Pancreas (tissue), 10 donors: ENCODE data around the gene SP6. TPM values are rescaled to one million over a fixed set of nuclear protein-coding genes. Genes with fewer than 3 reads are reported as not detected.

ENCODE experiments used
- ATAC-seq, 4 donors: fragments of 200-7000 bp; cut with Tn5 transposase; one replicate each; pipeline versions ENCODE4 v1.8.0 to v1.9.1; 2020; ENCODE audit warnings: mild to moderate bottlenecking in 4 of 4, moderate library complexity in 4 of 4
- DNase-seq, 6 donors: peaks; one replicate each; pipeline ENCODE4 v3.0.0-alpha.2; 2020
- FAIRE-seq: peaks from 2 replicates; lab custom pipeline; 2012; peaks lifted over from hg19 to GRCh38; lab: Jason Lieb, UNC
- H3K27ac ChIP-seq, 4 donors: fragments of 200-600 bp; sonication (generic); 1 replicate in 3 of 4; 2 replicates in 1 of 4; pipeline versions ENCODE4 v1.5.0 to v1.8.0; 2020
- H3K27me3 ChIP-seq, 4 donors: fragments of 200-600 bp; one replicate each; pipeline ENCODE4 v1.8.0; 2021
- H3K36me3 ChIP-seq, 3 donors: fragments of 200-600 bp; sonication (generic) in 1 of 3; one replicate each; pipeline versions ENCODE4 v1.5.0 to v1.8.0; 2020 to 2021
- H3K4me1 ChIP-seq, 3 donors: fragments of 200-600 bp; one replicate each; pipeline ENCODE4 v1.8.0; 2021
- H3K4me3 ChIP-seq, 4 donors: fragments of 200-600 bp; sonication (generic) in 2 of 4; one replicate each; pipeline versions ENCODE4 v1.5.0 to v1.8.0; 2020 to 2021
- H3K9me3 ChIP-seq, 4 donors: fragments of 200-600 bp; one replicate each; pipeline ENCODE4 v1.8.0; 2021
- WGBS, 2 donors: extraction: QIAGEN DNeasy Blood & Tissue Kit; methylation state at CpG; one replicate each; pipeline ENCODE4 v1.1.7; 2013; 5-methylcytosine and 5-hydroxymethylcytosine counted together
- intact Hi-C, 3 donors: fragments of 100-400 bp; cut with DNase I; formaldehyde crosslinking; loops; one replicate each; pipeline versions ENCODE4 v1.11.1 to v1.14.2; 2022
- polyA plus RNA-seq, 2 donors: library from polyadenylated mRNA; stranded (reverse); fragments of 200-250 nt; gene quantifications; one replicate each; pipeline ENCODE4 v1.2.3, GENCODE V29; 2013
- total RNA-seq, 6 donors: library from RNA; stranded (reverse); fragmentation: NEBNext Ultra II Directional in 4 of 6; extraction: Animal tissue kit (Norgen Biotek cat#: 25700) in 4 of 6; gene quantifications; one replicate each; pipeline versions ENCODE4 v1.2.1 to v1.2.4, GENCODE V29; 2021 to 2023
- TF ChIP-seq, protein P1 (sequence below), 4 donors: fragments of 200-600 bp; sonication (generic) in 3 of 4; IDR thresholded peaks; one replicate each; pipeline versions ENCODE4 v1.5.0 to v1.8.0; 2021; ENCODE audit warnings: antibody characterized with exemption in 4 of 4
- donor health status: healthy with polysubstance abuse.
- donor health status: DM: no; HTN: no; CAD: no; lungs with moderate emphysema.
- donor health status: DM: no; HTN: no; CAD: no.
- donor health status: control.
- donor health status: control.
- donor health status: Bipolar disorder and iron deficiency.
- donor health status: DM: yes; HTN: yes; CAD: no.
- donor health status: DM: no; HTN: no; CAD: no.
- donor health status: DM: no; HTN: no; CAD: no.
- donor health status: DM: yes; HTN: yes; CAD: no.

Gene SP6
- total and polyA plus RNA-seq, 8 donors, result 0.12 to 0.56 (median 0.22) TPM

DNA sequence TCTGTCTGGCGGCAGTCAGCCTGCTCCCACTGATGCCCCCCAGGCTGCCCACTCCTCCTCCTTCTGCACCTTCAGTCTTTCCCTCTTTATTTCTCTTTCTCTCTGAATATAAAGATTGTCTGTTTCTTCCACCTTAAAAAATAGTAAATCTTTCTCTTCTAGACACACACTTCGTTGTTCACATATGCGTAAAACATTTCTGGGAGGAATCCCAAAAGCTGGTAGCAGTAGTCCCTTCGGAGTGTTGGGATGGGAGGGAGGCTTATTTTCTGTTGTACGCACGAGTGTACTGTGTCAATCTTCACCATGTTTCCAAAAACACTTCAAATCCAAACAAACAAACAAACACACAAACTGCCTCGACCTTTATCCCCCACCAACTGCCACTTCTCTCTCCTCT is 39.3 kb downstream of the SP6 start:
- H3K4me1 ChIP-seq, result peaks cover 28 to 36% (median 35%) of the 10 kb centered on the region in 3 donors
- H3K9me3 ChIP-seq, result no peaks in the 10 kb centered on the region
- no peaks in the 10 kb centered on the region for H3K27me3 ChIP-seq
- no peak for FAIRE-seq
- peaks cover 0 to 43% (median 17%) of the 10 kb centered on the region in 3 donors for H3K36me3 ChIP-seq
- H3K4me3 ChIP-seq, result no peak overlapping the region
- ATAC-seq, result no peak
- DNase-seq, result no peak
- TF ChIP-seq, protein P1, sequence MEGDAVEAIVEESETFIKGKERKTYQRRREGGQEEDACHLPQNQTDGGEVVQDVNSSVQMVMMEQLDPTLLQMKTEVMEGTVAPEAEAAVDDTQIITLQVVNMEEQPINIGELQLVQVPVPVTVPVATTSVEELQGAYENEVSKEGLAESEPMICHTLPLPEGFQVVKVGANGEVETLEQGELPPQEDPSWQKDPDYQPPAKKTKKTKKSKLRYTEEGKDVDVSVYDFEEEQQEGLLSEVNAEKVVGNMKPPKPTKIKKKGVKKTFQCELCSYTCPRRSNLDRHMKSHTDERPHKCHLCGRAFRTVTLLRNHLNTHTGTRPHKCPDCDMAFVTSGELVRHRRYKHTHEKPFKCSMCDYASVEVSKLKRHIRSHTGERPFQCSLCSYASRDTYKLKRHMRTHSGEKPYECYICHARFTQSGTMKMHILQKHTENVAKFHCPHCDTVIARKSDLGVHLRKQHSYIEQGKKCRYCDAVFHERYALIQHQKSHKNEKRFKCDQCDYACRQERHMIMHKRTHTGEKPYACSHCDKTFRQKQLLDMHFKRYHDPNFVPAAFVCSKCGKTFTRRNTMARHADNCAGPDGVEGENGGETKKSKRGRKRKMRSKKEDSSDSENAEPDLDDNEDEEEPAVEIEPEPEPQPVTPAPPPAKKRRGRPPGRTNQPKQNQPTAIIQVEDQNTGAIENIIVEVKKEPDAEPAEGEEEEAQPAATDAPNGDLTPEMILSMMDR (IDR thresholded peaks at IDR 0.05), result no peak
- peak overlapping the region in 3 of 4 donors; percentile 52 to 79 (median 73) for H3K27ac ChIP-seq
- intact Hi-C loops, result no loop called here
- WGBS, 2 donors, result 45 to 64% methylated on average over 7 of the region's 7 CpGs

DNA sequence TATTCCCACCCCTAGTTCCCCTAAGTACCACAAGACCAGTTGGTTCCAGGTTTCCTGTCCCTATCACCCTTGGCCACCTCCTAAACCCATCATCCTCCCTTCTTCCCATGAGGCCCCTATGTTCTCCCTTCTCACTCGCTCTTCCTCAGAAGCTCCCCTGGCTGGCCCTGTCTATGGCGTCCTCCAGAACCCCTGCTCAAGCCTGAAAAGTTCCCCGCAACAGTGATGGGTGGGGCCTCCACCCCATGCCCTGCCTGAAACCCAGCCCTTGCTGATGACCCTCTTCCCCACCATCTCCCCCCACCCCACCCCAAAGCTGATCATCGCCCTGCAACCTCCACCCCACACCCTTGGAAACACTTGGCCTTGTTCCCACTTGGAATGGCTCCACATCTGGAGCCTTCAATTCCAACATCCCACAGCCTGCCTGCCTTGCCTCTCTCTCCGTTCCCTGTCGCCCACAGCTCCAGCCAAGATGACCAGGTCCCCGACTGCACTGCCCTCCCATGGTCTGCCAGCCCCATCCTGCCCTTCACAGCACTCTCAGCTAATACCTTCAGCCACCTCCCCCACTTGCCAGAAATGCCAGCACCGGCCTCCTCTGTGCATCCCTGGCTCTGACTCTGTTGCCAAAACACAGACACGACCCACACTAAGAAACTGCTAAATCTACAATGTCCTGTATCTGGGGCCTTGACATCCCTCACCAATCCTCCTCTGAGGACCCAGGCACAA is 39.9 kb downstream of the SP6 start:
- TF ChIP-seq, protein P1 (IDR thresholded peaks at IDR 0.05), result no peak
- intact Hi-C loops, result no loop called here
- peak in 4 of 6 donors; percentile 39 to 69 (median 52) for DNase-seq
- ATAC-seq, result peak; percentile 3 to 27 (median 10)
- H3K27me3 ChIP-seq, result no peaks in the 10 kb centered on the region
- no peak for FAIRE-seq
- peak overlapping the region; percentile 52 to 79 (median 68) for H3K27ac ChIP-seq
- peaks cover 28 to 36% (median 35%) of the 10 kb centered on the region in 3 donors for H3K4me1 ChIP-seq
- WGBS, 2 donors, result 23 to 27% methylated on average over 9 of the region's 9 CpGs
- peaks cover 0 to 39% (median 11%) of the 10 kb centered on the region in 3 donors for H3K36me3 ChIP-seq
- no peaks in the 10 kb centered on the region for H3K9me3 ChIP-seq
- no peak overlapping the region for H3K4me3 ChIP-seq

DNA sequence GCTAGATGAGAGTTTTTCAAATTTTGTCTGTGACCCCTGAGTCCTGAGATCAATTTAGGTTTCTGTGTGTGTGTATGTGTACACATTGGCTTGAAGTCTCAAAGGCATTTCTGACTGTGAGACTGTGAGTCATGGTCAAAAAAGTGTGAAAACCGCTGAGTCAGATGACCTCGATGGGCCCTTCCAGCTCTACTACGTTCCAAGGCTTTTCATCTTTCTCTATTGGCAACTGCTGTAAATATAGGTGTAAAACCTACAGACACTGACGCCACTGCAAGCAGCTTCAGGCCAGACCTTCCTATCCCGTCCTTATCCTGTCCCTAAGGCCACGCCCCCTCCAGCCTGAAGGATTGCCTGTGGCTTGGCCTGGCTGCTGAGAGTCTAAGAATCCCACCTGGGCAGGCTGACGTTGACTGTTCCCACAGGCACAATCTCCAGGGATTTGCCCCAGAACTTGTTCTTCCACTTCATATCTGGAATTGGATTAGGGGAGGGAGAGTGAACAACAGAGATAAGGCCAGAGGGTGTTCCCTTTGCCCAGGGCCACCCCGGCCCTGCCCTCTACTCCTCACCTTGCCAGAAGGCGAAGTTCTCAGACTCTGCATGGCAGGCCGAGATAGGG is 40.7 kb downstream of the SP6 start:
- Histone ChIP-seq H3K4me3 (no peak overlapping the region), H3K4me1 (peaks cover 28 to 36% (median 35%) of the 10 kb centered on the region in 3 donors), H3K36me3 (peaks cover 0 to 32% (median 11%) of the 10 kb centered on the region in 3 donors), H3K27me3 (no peaks in the 10 kb centered on the region), H3K27ac (peak overlapping the region; percentile 52 to 79 (median 68)), H3K9me3 (no peaks in the 10 kb centered on the region)
- intact Hi-C loops, result no loop called here
- WGBS, 2 donors, result 8 to 13% methylated on average over 10 of the region's 10 CpGs
- TF ChIP-seq, protein P1 (IDR thresholded peaks at IDR 0.05), result no peak
- FAIRE-seq, result peak; percentile 17
- DNase-seq, result peak; percentile 76 to 93 (median 90)
- peak; percentile 88 to 92 (median 89) for ATAC-seq

DNA sequence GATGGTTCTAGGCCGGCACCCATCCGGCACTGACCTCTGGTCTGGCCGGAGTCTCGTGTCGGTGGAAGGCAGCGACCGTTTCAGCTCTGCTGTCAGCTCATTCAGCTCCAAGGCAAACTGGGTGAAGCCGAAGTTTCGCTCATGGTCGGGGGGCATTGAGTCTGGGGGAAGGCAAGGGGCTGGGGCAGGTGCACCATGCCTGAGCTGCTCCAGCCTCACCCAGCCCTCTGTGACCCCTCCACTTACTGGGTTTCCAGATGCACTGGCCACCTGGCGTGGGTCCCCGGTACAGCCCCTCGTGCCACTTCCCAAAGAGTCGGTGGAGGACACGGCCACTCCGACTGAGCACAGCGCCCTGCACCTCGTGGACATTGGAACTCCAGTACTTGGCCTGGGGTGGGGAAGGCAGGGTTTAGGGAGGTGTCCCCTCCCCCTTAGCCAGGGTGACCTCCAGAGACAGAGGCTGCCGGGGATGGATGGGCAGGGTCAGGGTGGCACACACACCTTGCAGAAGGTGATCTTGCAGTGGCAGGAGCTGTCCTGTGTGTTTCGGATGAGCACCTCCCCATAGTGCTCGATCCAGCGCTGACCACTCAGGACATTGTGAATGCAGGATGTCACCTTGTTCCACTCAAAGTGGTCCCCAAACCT is 42.0 kb downstream of the SP6 start:
- no peaks in the 10 kb centered on the region for H3K27me3 ChIP-seq
- no peaks in the 10 kb centered on the region for H3K9me3 ChIP-seq
- H3K4me1 ChIP-seq, result peaks cover 28 to 36% (median 35%) of the 10 kb centered on the region in 3 donors
- DNase-seq, result peak in 2 of 6 donors; percentile 16 to 47
- H3K27ac ChIP-seq, result peak overlapping the region; percentile 52 to 79 (median 68)
- FAIRE-seq, result no peak
- no peak overlapping the region for H3K4me3 ChIP-seq
- H3K36me3 ChIP-seq, result peaks cover 0 to 26% (median 11%) of the 10 kb centered on the region in 3 donors
- intact Hi-C loops, result loop anchor here in 1 of 3 donors (10.0 kb wide), 1 partner anchor 114 kb away; the partner anchor contains the start of gene TBKBP1
- 84 to 86% methylated on average over 22 of the region's 22 CpGs for WGBS, 2 donors
- TF ChIP-seq, protein P1 (IDR thresholded peaks at IDR 0.05), result no peak
- ATAC-seq, result no peak
